DOHH2 (cell line): ENCODE data around the gene DIP2C.

ENCODE experiments used
- CTCF ChIP-seq: fragments of 200-600 bp; sonication (generic); IDR thresholded peaks from one replicate; pipeline ENCODE4 v1.5.1; 2014; ENCODE audit warnings: antibody characterized with exemption, mild to moderate bottlenecking, low read depth, low read length; ENCODE audit not compliant: poor library complexity, severe bottlenecking
- EZH2phosphoT487 ChIP-seq: fragments of 200-600 bp; sonication (generic); IDR thresholded peaks from 2 replicates; pipeline ENCODE4 v1.6.1; 2017; ENCODE audit warnings: borderline replicate concordance, mild to moderate bottlenecking, antibody characterized with exemption, low read length, moderate library complexity, mixed read lengths

DNA sequence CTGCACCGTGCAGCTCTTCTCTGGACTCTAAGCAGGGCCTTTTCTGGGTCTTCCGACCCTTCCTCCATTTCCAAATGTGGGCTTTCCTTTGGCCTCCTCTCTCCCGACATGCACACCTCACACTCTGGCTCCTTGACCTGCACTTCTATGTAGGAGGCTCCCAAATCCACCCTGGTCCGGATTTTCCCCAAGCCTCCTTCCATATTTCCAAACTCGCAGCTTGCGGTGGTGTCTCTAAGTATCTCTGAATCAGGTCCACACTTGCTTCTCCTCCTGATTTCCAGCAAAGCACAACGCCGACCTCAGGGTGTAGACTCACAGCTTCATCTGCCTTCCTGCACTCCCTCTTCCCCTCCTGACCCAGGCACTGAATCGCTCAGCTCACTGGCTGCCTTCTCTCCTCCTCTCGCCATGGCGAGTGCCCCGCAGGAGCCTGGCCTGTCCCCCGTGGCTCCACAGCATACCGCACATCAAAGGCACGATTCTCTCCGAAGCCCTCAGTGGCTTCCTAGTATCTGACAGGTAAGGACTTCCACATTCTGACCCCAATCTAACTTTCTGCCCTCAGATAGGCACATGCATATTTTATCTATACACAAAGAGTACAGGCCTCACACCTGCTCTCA lies 27.8 kb downstream of the DIP2C start:
- TF ChIP-seq CTCF = no peak
- no peak for TF ChIP-seq EZH2phosphoT487
